Smooth muscle cell of the pulmonary artery (primary cell): Measurements from ENCODE around the gene SEZ6L2. TPM values are rescaled to one million over a fixed set of nuclear protein-coding genes. Genes with fewer than 3 reads are reported as not detected.

Experiments used
- total RNA-seq: library from RNA; depleted of rRNA; stranded (reverse); fragments of >200 nt; gene quantifications from 2 replicates; pipeline ENCODE4 v1.2.3, GENCODE V29; 2014

The SEZ6L2 gene
- 65.5 and 78.6 TPM in 2 replicates for total RNA-seq

DNA sequence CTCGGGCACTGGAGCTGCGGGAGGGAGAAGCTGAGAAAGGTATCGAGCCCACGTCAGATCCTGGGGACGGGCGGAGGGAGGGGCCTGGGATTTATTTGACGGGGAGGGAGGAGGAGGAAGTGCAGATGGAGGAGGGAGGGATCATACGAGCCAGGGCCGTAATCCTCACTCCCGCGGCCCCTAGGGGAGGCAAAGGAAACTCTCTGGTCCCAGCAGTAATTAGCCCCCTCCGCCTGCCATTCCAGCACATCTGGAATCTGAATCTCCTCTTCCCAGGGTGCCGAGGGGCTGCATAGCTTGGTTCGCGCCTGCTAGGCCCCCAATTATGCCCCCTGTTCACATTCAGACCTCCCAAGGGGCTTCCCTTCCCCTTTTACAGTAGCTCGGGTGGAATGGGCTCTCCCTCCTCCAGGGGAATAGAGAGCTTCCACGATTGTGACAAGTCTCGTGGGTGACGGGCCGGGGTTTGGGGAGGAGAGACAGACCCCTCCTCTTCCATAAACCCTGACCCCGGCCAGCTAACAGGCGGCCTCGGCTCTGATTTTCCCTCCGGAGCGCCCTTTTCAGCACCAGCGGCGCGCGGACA lies at the start of gene SEZ6L2:
SEZ6L2 (minus strand) TSS at position 35 of the 586 bp plus-strand sequence. CDS start 531 bp downstream, outside the sequence.

DNA sequence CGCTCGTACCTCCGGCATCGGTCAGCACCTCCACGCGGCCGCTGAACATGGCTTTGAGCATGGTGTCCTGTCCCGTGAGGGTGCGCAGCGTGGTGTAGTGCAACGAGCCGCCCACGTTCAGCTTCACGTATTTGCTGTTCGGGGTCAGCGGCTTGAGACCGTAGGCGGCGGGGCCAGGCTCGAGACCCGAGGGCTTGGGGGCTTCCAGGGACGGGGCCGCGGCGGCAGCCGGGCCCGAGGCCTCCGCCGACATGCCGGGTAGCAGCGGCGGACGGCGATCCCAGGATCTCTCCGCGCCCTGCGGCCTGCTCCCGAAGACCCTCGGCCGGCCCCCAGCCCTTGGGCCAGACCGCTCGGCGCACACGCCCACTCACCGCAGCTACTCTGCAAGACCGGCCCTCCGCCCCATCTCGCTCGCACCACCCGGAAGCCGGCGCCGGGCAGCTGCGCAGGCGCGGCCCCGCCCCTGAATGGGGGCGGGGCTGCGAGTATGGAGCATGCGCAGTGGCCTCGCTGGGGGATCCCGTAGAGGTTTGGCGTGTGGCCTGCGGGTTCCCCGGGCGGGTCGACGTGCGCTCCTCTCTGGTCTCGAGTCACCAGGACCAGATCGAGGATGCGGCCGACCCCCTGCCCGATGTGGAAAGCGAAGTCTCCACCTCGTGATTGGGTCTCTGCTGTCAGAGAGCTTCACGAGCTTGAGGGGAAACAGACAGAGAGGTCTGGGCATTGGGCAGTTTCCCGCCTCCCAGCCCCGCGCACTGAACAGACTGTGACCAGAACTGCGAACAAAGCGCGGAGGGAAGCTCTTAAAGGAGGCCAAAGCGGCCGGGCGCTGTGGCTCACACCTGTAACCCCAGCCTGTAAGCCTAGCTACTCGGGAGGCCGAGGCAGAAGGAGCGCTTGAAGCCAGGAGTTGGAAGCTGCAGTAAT lies 26.7 kb upstream of the SEZ6L2 start, which contains the start of gene KCTD13:
KCTD13 (minus strand) TSS at position 446 of the 930 bp plus-strand sequence; CDS start at position 253, 193 bp downstream.

DNA sequence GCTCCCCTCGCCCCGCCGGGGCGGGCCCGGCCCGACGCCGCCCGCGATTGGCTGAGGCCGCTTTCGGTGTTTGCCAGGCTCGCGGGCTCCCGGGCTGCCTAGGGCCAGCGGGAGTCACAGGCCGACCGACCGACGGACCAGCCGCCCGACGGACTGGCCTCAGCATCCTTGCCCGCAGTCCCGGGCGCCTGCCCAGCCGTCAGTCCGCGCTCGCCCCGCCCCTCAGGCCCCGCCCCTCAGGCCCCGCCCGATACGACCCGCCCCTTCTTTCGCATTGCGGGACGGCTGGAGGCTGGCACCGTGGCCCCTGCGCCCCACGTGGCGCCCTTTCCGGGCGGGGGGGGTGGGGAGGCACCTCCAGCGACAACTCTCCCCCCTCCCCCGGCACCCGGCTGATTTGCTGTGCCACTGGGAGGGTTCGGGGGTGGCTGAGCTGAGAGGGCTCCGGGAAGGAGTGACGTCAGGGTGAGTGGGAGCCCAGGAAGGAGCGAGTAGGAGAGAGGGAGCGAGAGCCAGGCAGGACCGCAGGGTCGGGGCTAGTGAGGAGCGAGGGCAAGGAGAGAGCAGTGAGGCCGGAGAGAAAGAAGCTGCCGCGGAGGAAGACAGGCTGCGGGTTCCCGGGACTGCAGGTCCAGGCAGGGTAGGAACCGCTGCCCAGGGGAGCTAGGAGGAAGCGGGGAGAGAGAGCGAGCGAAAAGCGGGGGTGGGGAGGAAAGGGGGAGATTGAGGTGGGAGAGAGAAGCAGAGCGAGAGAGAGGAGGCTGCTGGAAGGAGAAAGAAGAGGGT lies 945 bp upstream of the SEZ6L2 start, which contains the start of gene ASPHD1:
ASPHD1 (plus strand) TSS at position 387 of the 786 bp plus-strand sequence. CDS start 484 bp downstream, outside the sequence.

DNA sequence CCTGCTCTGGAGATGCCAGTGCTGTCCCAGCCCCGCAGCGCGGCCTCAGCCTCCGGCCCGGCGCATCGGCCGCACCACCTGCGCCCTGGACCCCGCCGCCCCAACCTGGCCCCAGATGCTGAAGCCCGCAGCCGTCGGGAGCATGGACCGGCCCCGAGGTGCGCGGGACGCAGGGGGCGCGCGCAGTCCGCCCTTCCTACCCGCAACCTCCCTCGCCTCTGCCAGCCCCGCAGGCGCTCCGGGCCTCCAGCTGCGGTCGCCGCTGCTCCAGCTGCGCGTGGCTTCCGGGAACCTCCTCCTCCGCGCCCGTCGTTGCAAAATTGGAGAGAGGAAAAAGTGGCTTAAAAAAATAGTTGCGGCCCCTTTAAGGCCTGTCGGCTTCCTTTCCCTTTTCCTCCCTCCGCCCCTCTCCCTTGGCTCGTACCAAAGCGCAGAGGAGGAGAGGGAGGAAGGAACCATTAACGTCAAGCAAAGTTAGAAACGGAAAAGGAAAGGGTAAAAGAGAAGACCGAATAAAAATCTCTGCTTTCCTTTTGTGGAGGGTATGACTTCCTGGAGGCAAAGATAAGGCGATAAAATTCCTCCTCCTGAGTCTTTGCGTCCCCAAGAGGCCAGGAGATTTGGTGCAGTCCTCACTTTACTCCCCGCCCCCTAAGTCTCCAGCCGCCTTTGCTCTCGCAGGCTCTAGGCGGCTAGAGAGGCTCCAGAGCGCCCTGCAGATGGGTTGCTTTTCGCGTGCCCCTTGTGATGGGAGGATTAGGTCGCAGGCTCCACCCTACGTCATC lies 36.3 kb downstream of the SEZ6L2 start, which contains the start of gene CDIPT:
CDIPT (minus strand) TSS at position 343 of the 785 bp plus-strand sequence. CDS start 369 bp downstream, outside the sequence.

Other genes starting within 250 kb of the SEZ6L2 start
- not detected in 2 replicates for gene SPN, start 236.3 kb downstream of the SEZ6L2 start, total RNA-seq
- 5.2 and 13.9 TPM in 2 replicates for gene QPRT, start 220.4 kb downstream of the SEZ6L2 start, total RNA-seq
- not detected in 2 replicates for gene C16orf54, start 153.6 kb downstream of the SEZ6L2 start, total RNA-seq
- not detected in 2 replicates for gene ZG16, start 121.3 kb downstream of the SEZ6L2 start, total RNA-seq
- 9.8 and 11.4 TPM in 2 replicates for gene KIF22, start 108.8 kb downstream of the SEZ6L2 start, total RNA-seq
- 166 and 199 TPM in 2 replicates for gene MAZ, start 93.0 kb downstream of the SEZ6L2 start, total RNA-seq
- 1.2 and 1.8 TPM in 2 replicates for gene PRRT2, start 87.4 kb downstream of the SEZ6L2 start, total RNA-seq
- 11.6 and 13.3 TPM in 2 replicates for gene PAGR1, start 83.4 kb downstream of the SEZ6L2 start, total RNA-seq
- gene MVP, start 79.1 kb downstream of the SEZ6L2 start, total RNA-seq, result 320 and 476 TPM in 2 replicates
- 101 and 114 TPM in 2 replicates for gene CDIPT, start 36.3 kb downstream of the SEZ6L2 start, total RNA-seq
- 8.8 and 12.8 TPM in 2 replicates for gene ASPHD1, start 938 bp upstream of the SEZ6L2 start, total RNA-seq
- gene KCTD13, start 26.7 kb upstream of the SEZ6L2 start, total RNA-seq, result 7.3 and 12.1 TPM in 2 replicates
- 81.6 and 84.1 TPM in 2 replicates for gene TMEM219, start 62.5 kb upstream of the SEZ6L2 start, total RNA-seq
- 57.6 and 60.2 TPM in 2 replicates for gene TAOK2, start 74.3 kb upstream of the SEZ6L2 start, total RNA-seq
- gene HIRIP3, start 96.1 kb upstream of the SEZ6L2 start, total RNA-seq, result 5.6 and 5.9 TPM in 2 replicates
- gene INO80E, start 96.7 kb upstream of the SEZ6L2 start, total RNA-seq, result 15.2 and 23.6 TPM in 2 replicates
- gene DOC2A, start 111.5 kb upstream of the SEZ6L2 start, total RNA-seq, result 0.20 and 0.33 TPM in 2 replicates
- gene C16orf92, start 123.6 kb upstream of the SEZ6L2 start, total RNA-seq, result not detected in 2 replicates
- 0.10 and 0.26 TPM in 2 replicates for gene TLCD3B, start 131.7 kb upstream of the SEZ6L2 start, total RNA-seq
- 1,333 and 1,606 TPM in 2 replicates for gene ALDOA, start 166.2 kb upstream of the SEZ6L2 start, total RNA-seq
- gene PPP4C, start 176.4 kb upstream of the SEZ6L2 start, total RNA-seq, result 124 and 137 TPM in 2 replicates
- 0.13 and 0.20 TPM in 2 replicates for gene TBX6, start 192.4 kb upstream of the SEZ6L2 start, total RNA-seq
- 13.8 and 27.0 TPM in 2 replicates for gene YPEL3, start 196.7 kb upstream of the SEZ6L2 start, total RNA-seq
- 0.76 and 1.3 TPM in 2 replicates for gene GDPD3, start 214.0 kb upstream of the SEZ6L2 start, total RNA-seq
- gene MAPK3, start 223.7 kb upstream of the SEZ6L2 start, total RNA-seq, result 36.8 and 39.5 TPM in 2 replicates